H9 (cell line): ENCODE results near the gene ZNF821. TPM values are rescaled to one million over a fixed set of nuclear protein-coding genes. Genes with fewer than 3 reads are reported as not detected.
"Not testable (repeated sequence)": the region's sequence is repeated elsewhere in the genome, so short reads cannot be mapped to it uniquely, and the experiment has no call there.

ENCODE experiments used
- DNase-seq: peaks from one replicate; pipeline ENCODE4 v3.0.0-alpha.2; 2017
- H2AFZ ChIP-seq: one replicate; pipeline ENCODE4 v1.6.1; 2013; ENCODE audit warnings: mild to moderate bottlenecking, low read length, control low read depth, moderate library complexity
- H2AK5ac ChIP-seq: 2 replicates; pipeline ENCODE4 v1.6.1; 2013; ENCODE audit warnings: low read length, control low read depth, mixed read lengths; ENCODE audit not compliant: insufficient read length
- H2BK120ac ChIP-seq: one replicate; pipeline ENCODE4 v1.6.1; 2013; ENCODE audit warnings: low read depth, mild to moderate bottlenecking, low read length, control low read depth, inconsistent platforms; ENCODE audit not compliant: poor library complexity, severe bottlenecking
- H2BK12ac ChIP-seq: 2 replicates; pipeline ENCODE4 v1.6.1; 2013; ENCODE audit warnings: low read length, control low read depth, mixed read lengths, low read depth; ENCODE audit not compliant: insufficient read length
- H2BK15ac ChIP-seq: 2 replicates; pipeline ENCODE4 v1.6.1; 2013; ENCODE audit warnings: low read depth, low read length, control low read depth
- H2BK20ac ChIP-seq: one replicate; pipeline ENCODE4 v1.6.1; 2013; ENCODE audit warnings: low read depth, mild to moderate bottlenecking, low read length, control low read depth, inconsistent platforms; ENCODE audit not compliant: poor library complexity, severe bottlenecking
- H2BK5ac ChIP-seq: 2 replicates; pipeline ENCODE4 v1.6.1; 2013; ENCODE audit warnings: low read length, control low read depth, mixed read lengths; ENCODE audit not compliant: insufficient read length
- H3K14ac ChIP-seq: 2 replicates; pipeline ENCODE4 v1.6.1; 2013; ENCODE audit warnings: low read length, control low read depth; ENCODE audit not compliant: insufficient read depth
- H3K18ac ChIP-seq: 2 replicates; pipeline ENCODE4 v1.6.1; 2013; ENCODE audit warnings: low read depth, mild to moderate bottlenecking, mixed read lengths, low read length, control low read depth; ENCODE audit not compliant: insufficient read length
- H3K23ac ChIP-seq: 2 replicates; pipeline ENCODE4 v1.6.1; 2013; ENCODE audit warnings: low read length, control low read depth, mixed read lengths, low read depth; ENCODE audit not compliant: insufficient read length
- H3K23me2 ChIP-seq: 2 replicates; pipeline ENCODE4 v1.6.1; 2013; ENCODE audit warnings: low read depth, mild to moderate bottlenecking, mixed read lengths, low read length, control low read depth; ENCODE audit not compliant: insufficient read length, poor library complexity, severe bottlenecking
- H3K27ac ChIP-seq: 2 replicates; pipeline ENCODE4 v1.5.1; 2013; ENCODE audit warnings: low read length, control low read depth, mixed read lengths, low read depth; ENCODE audit not compliant: insufficient read length
- H3K27me3 ChIP-seq: 2 replicates; pipeline ENCODE4 v1.6.1; 2013; ENCODE audit warnings: low read length, control low read depth, inconsistent platforms; ENCODE audit not compliant: insufficient read depth
- H3K4ac ChIP-seq: 2 replicates; pipeline ENCODE4 v1.6.1; 2013; ENCODE audit warnings: low read depth, mild to moderate bottlenecking, control low read depth, inconsistent platforms, low read length, moderate library complexity
- H3K4me1 ChIP-seq: 2 replicates; pipeline ENCODE4 v1.6.1; 2013; ENCODE audit warnings: low read length, control low read depth, inconsistent platforms; ENCODE audit not compliant: insufficient read depth
- H3K4me2 ChIP-seq: 2 replicates; pipeline ENCODE4 v1.6.1; 2013; ENCODE audit warnings: low read length, control low read depth, mixed read lengths; ENCODE audit not compliant: insufficient read length, insufficient read depth
- H3K56ac ChIP-seq: 2 replicates; pipeline ENCODE4 v1.6.1; 2013; ENCODE audit warnings: low read depth, mild to moderate bottlenecking, mixed read lengths, low read length, control low read depth; ENCODE audit not compliant: insufficient read length
- H3K79me1 ChIP-seq: 2 replicates; pipeline ENCODE4 v1.6.1; 2013; ENCODE audit warnings: low read depth, mild to moderate bottlenecking, moderate library complexity, low read length, control low read depth, inconsistent platforms; ENCODE audit not compliant: insufficient read depth, poor library complexity, severe bottlenecking
- H3K79me2 ChIP-seq: 2 replicates; pipeline ENCODE4 v1.6.1; 2013; ENCODE audit warnings: low read length, control low read depth, inconsistent platforms; ENCODE audit not compliant: insufficient read depth
- H3K9ac ChIP-seq: 2 replicates; pipeline ENCODE4 v1.6.1; 2013; ENCODE audit warnings: low read length, control low read depth, mixed read lengths; ENCODE audit not compliant: insufficient read length; ENCODE audit errors: extremely low read depth
- H3K9me3 ChIP-seq: one replicate; pipeline ENCODE4 v1.6.1; 2013; ENCODE audit warnings: low read depth, low read length, inconsistent platforms; ENCODE audit not compliant: control insufficient read depth
- H3T11ph ChIP-seq: one replicate; pipeline ENCODE4 v1.6.1; 2013; ENCODE audit warnings: mild to moderate bottlenecking, low read length, control low read depth, inconsistent platforms
- H4K20me1 ChIP-seq: one replicate; pipeline ENCODE4 v1.6.1; 2013; ENCODE audit not compliant: control insufficient read depth, insufficient read length, insufficient read depth
- H4K5ac ChIP-seq: 2 replicates; pipeline ENCODE4 v1.6.1; 2013; ENCODE audit warnings: low read depth, mild to moderate bottlenecking, mixed read lengths, low read length, control low read depth; ENCODE audit not compliant: insufficient read length
- H4K8ac ChIP-seq: replicated peaks from 2 replicates; pipeline ENCODE4 v1.6.1; 2013; ENCODE audit warnings: low read length, control low read depth, mixed read lengths, low read depth; ENCODE audit not compliant: insufficient read length
- H4K91ac ChIP-seq: 2 replicates; pipeline ENCODE4 v1.6.1; 2013; ENCODE audit warnings: low read depth, mild to moderate bottlenecking, moderate library complexity, mixed read lengths, low read length, control low read depth; ENCODE audit not compliant: insufficient read length
- H3K27ac Mint-ChIP-seq, 3 experiments: 2 replicates in 2 of 3; 3 replicates in 1 of 3; pipeline ENCODE4 v1.8.0; 2020 to 2021; ENCODE audit warnings: mixed read lengths in 3 of 3, mild to moderate bottlenecking in 1 of 3, moderate library complexity in 1 of 3
- H3K27me3 Mint-ChIP-seq: 2 replicates; pipeline ENCODE4 v1.8.0; 2021; ENCODE audit warnings: low read depth, mild to moderate bottlenecking, moderate library complexity, mixed read lengths
- H3K36me3 Mint-ChIP-seq, 3 experiments: 2 replicates in 2 of 3; 3 replicates in 1 of 3; pipeline ENCODE4 v1.8.0; 2020 to 2021; ENCODE audit warnings: low read depth in 3 of 3, mixed read lengths in 3 of 3; ENCODE audit not compliant: insufficient read depth in 1 of 3
- H3K4me1 Mint-ChIP-seq, 2 experiments: 2 replicates each; pipeline ENCODE4 v1.8.0; 2020; ENCODE audit warnings: mixed read lengths in 2 of 2
- H3K4me3 Mint-ChIP-seq, 2 experiments: 2 replicates in 1 of 2; 3 replicates in 1 of 2; pipeline ENCODE4 v1.8.0; 2020 to 2021; ENCODE audit warnings: mild to moderate bottlenecking in 2 of 2, mixed read lengths in 2 of 2, moderate library complexity in 1 of 2
- H3K9me3 Mint-ChIP-seq, 2 experiments: 2 replicates in 1 of 2; 3 replicates in 1 of 2; pipeline ENCODE4 v1.8.0; 2020; ENCODE audit warnings: mild to moderate bottlenecking in 2 of 2, mixed read lengths in 2 of 2, moderate library complexity in 1 of 2
- WGBS: extraction: QIAGEN DNeasy Blood & Tissue Kit; methylation state at CpG from one replicate; pipeline ENCODE4 v1.1.7; 2013; ENCODE audit warnings: missing lambda C conversion rate, low lambda C conversion rate, mixed read lengths; ENCODE audit not compliant: insufficient read length; ENCODE audit errors: extremely low coverage; 5-methylcytosine and 5-hydroxymethylcytosine counted together
- total RNA-seq: library from RNA; stranded (reverse); gene quantifications from 2 replicates; pipeline ENCODE4 v1.2.1, GENCODE V29; 2021

The ZNF821 gene
- total RNA-seq, 1 experiment from 2014 or later, result 12.5 TPM

DNA sequence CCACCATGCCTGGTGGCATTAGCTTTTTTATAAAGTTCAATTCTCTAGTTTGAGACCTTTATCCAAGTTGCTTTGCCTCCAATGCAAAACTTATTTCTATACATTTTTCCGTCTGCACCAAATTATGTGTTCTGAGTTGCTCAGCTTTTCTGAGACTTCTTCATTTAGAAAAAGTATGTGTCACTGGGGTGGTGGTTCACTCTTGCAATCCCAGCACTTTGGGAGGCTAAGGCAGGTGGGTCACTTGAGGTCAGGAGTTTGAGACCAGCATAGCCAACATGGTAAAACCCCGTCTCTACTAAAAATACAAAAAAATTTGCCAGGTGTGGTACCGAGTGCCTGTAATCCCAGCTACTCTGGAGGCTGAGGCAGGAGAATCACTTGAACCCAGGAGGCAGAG, 52.3 kb downstream of the ZNF821 start:
- WGBS, result no CpG with 5 or more reads among the region's 3 CpGs
- H3K79me1 ChIP-seq, result not testable (repeated sequence)

More for the DNA sequence above, 52.3 kb downstream of the ZNF821 start:
- H3K56ac ChIP-seq, H3K4me3 Mint-ChIP-seq, H2BK5ac ChIP-seq, H4K8ac ChIP-seq, H3K4me1 Mint-ChIP-seq, H3K9me3 ChIP-seq, H3K27me3 Mint-ChIP-seq, H3K9me3 Mint-ChIP-seq, DNase-seq, H3T11ph ChIP-seq, H2AK5ac ChIP-seq, H3K79me2 ChIP-seq, H4K91ac ChIP-seq, H3K27ac Mint-ChIP-seq, H3K27me3 ChIP-seq, H3K23me2 ChIP-seq, H3K14ac ChIP-seq, H4K5ac ChIP-seq, H2BK120ac ChIP-seq, H2BK15ac ChIP-seq, H3K23ac ChIP-seq, H3K4me2 ChIP-seq, H4K20me1 ChIP-seq, H2AFZ ChIP-seq, H3K27ac ChIP-seq, H3K36me3 Mint-ChIP-seq, H2BK20ac ChIP-seq, H2BK12ac ChIP-seq, H3K18ac ChIP-seq, H3K4ac ChIP-seq, H3K4me1 ChIP-seq, H3K9ac ChIP-seq: not testable (repeated sequence)
